ENCODE results near the gene JAKMIP1.

The JAKMIP1 gene

GRCh38 chr4:6200011-6200921, at the start of gene JAKMIP1:
TSS of gene JAKMIP1 (minus strand) at chr4:6200549. CDS start at chr4:6112850, 87,699 bp downstream.
- DNase-seq (ENCODE audit: low read depth) = peak; percentile 3

- DNase-seq (ENCODE audit: low read depth) = no peak
These were observed 48.0 kb upstream of the JAKMIP1 start for GRCh38 chr4:6248394-6248793.

DNA sequence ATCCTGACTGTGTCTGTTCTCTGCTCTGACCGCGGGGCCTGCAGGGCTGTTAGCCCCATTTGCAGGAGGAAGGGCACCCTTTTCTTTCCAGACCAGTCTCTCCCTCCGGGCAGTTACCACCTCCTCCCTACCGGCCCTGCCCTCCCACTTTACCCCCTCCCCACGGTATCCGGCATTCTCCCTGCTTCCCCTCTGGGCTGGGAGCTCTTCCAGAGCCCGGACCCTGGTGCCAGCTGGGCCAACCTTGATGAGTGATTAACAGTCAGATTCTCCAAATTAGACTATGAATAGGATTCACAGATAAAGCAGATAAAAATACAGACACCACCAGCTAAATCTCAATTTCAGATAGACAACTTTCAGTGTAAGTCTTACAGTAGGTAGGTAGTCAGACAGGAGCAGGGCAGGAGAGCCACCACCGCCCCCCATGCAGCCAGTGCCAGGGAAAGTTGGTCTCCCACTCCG, 45.9 kb upstream of the JAKMIP1 start:
- no peak for DNase-seq (ENCODE audit: low read depth)

DNA sequence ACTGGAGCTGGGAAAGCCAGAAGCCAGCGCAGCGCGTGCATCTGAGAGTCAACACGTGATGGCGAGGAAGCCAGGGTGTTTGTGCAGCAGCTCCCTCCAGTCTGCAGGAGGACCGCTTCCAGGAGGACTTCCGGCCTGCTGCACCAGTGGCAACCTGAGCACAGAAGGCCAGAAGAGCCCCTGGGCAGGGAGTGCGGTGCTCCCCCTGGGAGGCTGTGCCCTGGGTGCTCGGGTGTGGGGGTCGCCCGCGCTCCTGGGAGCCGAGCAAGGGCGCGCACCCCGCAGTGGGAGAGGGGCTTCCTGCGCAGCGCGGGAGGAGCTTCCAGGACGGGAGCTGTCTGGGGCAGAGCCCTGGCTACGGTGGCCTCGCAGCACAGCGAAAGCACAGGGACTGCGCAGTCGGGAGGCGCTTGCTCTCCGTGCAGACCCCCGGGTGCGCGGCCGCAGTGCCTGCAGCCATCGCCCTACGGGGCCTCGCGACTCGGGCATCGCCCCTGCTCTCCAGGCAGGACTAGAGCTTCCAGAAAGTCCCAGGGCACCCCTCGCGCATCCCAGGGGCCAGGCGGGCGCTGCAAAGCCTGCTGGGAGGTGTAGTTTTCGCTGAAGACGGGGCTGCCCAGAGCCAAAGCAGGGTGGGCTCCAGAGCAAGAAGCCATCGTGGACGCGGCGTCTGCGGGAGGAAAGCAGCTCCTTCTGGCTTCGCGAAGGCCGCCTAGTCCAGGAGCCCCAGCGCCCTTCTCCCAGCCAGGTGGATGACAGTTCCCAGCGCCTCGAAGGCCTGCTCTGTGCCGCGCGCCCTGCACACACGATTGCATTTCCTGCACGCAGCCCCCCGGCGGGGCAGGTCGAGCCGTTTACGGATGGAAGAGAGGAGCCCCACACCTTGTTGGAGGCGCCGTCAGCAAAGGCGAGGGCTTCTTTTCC, 45.2 kb upstream of the JAKMIP1 start:
- no peak for DNase-seq (ENCODE audit: low read depth)

GRCh38 chr4:6242271-6243029, 42.1 kb upstream of the JAKMIP1 start:
- no peak for DNase-seq (ENCODE audit: low read depth)

- no peak for DNase-seq (ENCODE audit: low read depth)
These were observed 40.9 kb upstream of the JAKMIP1 start for GRCh38 chr4:6241062-6241845.

DNA sequence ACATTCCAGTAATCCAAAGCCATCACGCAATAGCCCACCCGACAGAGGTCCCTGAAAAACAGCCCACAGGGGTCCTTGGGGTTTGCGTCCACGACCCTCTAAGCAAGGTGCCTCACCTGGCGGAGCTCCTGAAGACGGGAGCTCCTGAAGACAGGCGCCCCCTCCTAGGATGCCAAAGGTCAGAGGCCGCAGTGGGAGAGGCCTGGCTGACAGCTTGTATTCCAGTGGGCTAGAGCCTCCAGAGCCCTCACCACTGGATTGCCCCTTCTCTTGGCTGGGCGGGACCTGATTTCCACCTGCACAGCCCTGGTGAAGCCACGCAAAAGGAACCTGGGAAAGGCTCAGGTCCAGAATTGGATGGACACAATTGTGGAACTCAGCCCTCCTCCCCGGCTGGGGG, 39.6 kb upstream of the JAKMIP1 start:
- no peak for DNase-seq (ENCODE audit: low read depth)

DNA sequence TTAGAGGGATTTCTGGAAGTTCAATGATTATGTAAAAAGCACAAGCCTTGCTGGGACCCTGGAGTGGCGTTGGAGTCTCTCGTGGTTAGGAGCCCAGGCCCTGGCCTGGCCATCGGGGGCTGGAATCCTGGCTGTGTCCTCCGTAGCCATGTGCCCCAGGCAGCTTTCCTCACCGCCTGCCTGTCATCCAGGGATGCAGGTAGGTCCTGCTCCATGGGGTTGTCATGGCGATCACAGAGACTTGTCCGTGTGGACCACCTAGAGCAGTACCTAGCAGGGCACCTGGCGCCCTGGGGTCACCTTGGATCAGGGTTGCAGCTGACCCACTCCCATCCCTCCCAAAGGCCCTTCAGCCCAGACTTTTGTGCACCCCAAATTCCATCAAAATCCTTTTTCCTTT, 39.1 kb upstream of the JAKMIP1 start:
- no peak for DNase-seq (ENCODE audit: low read depth)

- no peak for DNase-seq (ENCODE audit: low read depth)
These were observed 36.6 kb upstream of the JAKMIP1 start for GRCh38 chr4:6236816-6237390.

DNA sequence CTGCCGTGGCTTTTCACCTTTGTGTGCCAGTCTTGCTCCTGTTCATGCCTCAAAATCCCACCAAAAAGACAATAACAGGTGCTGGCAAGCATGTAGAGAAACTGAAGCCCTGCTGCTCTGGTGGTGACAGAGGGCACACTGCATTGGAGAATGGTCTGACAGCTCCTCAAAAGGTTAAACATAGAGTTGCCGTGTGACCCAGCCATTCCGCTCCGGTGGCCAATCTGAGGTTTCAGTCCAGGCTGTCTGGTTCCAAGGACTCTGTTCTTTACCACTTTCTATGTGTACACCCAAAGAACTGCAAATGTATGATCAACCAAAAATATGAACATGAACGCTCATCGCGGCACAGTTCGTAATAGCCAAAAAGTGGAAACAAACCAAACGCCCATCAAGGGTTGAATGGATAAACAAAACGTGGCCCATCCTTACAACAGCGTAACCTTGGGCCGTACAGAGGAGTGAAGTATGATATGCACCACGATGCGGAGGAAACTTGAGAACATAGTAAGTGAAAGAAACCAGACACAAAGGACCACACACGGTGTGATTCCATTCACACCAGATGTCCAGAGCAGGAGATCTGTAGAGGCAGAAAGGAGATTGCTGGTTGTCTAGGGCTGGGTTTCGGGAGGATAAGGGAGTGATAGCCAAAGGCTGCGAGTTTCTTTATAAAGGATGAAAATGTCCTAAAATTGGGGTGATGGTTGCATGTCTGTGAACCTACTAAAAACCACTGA, 35.7 kb upstream of the JAKMIP1 start:
- no peak for DNase-seq (ENCODE audit: low read depth)

DNA sequence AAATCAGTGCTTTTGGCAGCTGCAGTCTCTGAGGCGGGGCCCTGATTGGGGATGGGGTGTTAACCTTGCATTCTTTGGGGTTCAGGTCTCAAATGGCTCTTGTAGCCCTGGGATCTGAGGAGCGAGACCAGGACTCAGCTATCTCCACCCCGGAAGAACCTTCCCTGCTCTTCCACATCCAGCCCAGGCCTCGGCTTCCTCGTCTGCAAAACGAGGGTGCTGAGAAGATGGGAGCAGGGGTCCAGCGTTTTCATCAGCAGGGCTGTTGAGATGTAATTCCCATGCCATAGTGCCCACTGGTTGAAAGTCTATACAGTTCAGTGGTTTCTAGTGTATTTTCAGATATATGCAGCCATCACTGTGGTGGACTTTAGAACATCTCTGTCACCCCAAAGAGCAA, 34.7 kb upstream of the JAKMIP1 start:
- DNase-seq (ENCODE audit: low read depth) = no peak

DNA sequence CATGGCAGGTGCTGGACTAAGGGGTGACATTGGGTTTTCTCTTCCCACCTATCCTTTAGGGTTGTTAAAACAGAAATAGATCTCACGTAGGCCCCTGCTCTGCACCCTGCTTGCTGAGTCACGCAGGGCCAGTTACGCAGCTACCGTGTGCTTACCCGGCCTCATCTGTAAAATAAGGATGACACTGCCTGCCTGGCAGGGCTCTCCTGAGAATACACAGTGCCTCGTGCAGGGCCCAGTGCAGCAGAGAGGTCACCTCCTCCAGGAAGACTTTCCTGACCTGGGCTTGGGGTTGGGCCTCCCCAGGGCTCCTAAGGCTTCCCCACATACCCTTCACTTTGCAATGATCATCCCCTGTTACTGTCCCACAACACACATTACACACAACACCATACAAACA, 33.6 kb upstream of the JAKMIP1 start:
- DNase-seq (ENCODE audit: low read depth) = no peak

GRCh38 chr4:6232836-6233785, 32.8 kb upstream of the JAKMIP1 start:
- no peak for DNase-seq (ENCODE audit: low read depth)

DNA sequence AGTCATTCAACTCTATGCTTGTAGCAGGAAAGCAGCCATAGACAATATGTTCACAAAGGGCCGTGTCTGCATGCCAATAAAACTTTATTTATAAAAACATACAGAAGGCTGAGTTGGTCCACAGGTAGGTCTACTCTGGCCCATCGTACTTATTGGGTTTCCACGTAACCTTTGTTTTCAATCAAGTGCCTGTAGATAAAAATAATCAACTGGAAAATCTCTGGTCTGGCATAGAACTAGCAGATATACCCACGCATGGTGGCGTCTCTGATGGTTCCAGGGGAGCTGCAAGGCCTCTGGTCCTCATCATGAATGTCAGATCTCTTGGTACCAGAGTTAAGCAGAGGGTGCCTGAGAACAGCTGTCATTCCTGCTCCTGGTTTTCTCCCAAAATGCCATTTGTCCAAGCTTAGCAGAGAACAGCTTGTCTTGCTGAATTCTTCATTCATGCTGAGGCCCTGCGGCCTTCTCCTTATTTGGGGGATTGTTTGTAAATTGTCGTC, 31.4 kb upstream of the JAKMIP1 start:
- no peak for DNase-seq (ENCODE audit: low read depth)

DNA sequence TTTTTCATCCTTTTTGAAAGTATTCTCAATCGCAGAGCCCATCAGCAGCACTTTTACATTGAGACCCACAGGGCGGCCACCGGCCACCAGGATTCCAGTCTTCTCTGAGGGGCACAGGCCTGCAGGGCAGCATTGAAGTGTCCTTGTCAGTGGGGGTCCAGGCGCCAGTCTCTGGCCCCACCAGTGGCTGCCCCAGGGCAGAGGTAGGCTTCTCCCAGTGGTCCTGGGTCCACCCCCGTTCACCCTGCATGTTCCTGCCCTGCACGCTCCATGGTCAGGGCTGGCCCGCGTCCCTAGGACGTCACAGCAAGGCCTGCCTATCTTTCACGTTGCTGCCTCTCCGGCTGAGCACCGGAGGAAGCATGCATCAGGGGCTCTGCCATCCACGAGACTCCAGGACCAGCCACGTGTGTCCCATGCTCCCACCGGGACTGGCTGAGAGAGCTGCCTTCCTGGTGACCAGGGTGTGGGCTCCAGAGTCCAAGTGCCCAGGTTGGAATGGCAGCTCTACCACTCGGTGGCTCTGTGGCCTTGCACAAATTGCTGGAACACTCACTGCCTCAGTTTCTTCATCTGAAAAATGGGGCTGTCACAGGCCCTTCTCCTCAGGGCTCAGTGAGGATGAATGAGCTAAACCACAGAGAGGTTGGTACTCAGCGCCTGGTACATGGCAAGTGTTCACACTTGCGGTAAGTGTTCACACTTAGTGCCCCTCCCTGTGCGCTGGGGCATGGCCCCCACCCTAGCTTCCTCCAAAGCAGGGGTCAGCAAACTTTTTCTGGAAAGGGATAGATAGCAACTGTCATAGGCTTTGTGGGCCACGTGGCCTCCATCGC, 30.7 kb upstream of the JAKMIP1 start:
- no peak for DNase-seq (ENCODE audit: low read depth)

GRCh38 chr4:6230502-6230785, 30.1 kb upstream of the JAKMIP1 start:
- DNase-seq (ENCODE audit: low read depth) = no peak

DNA sequence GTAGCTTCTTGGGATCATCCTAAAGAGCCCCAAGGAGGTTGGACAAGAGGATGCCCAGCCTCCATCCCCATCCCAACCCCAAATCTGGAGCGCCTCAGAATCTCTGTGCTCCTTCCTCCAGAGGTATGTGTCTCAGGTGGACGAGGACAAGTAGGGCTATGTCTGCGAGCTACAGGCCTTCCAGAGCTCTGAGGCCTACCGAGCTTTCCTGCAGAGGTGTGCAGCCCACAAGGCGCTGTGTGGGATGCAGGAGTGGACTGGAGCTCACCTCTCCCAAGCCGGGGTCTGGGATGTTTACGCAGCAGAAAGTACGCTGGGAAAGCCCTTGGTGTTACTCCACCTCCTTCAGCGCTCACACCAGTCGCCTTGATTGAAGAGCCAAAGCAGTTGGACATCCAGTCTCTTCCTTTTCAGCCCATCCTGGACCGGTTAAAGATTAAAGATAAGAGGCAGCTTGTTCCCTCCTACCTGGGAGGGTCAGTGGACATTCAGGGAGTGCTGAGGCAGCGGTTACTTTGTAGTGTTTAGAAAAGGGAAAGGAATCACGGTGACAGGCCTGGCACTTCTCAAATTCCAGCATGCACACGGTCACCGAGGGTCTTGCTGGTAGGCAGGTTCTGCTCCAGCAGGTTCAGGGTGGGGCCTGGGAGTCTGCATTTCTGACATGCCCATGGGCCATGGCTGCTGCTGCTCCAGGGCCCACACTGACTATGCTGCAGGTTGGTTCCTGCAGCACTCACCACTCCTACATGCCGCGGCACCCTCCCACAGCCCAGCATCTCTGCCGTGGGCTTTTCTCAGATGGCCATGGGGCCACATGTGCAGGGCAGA, 29.5 kb upstream of the JAKMIP1 start:
- DNase-seq (ENCODE audit: low read depth) = no peak

All from GM04504 (cell line).